Left ventricle myocardium inferior (tissue), 1 donor: ENCODE results near the gene KRT83. TPM values are rescaled to one million over a fixed set of nuclear protein-coding genes. Genes with fewer than 3 reads are reported as not detected.
"Not testable (repeated sequence)": the region's sequence is repeated elsewhere in the genome, so short reads cannot be mapped to it uniquely, and the experiment has no call there.

ENCODE experiments used
- DNase-seq: peaks from one replicate; pipeline ENCODE4 v3.0.0-alpha.2; 2020
- H3K27ac ChIP-seq: fragments of 200-600 bp; replicated peaks from 2 replicates; pipeline ENCODE4 v1.8.0; 2021
- H3K27me3 ChIP-seq: fragments of 200-600 bp; 2 replicates; pipeline ENCODE4 v1.8.0; 2021; ENCODE audit warnings: low read depth
- H3K36me3 ChIP-seq: fragments of 200-600 bp; 2 replicates; pipeline ENCODE4 v1.8.0; 2021
- H3K4me1 ChIP-seq: fragments of 200-600 bp; 2 replicates; pipeline ENCODE4 v1.8.0; 2021
- H3K4me3 ChIP-seq: fragments of 200-600 bp; 2 replicates; pipeline ENCODE4 v1.8.0; 2021; ENCODE audit warnings: mild to moderate bottlenecking, moderate library complexity
- H3K9me3 ChIP-seq: fragments of 200-600 bp; replicated peaks from 2 replicates; pipeline ENCODE4 v1.8.0; 2021
- CTCF ChIP-seq: fragments of 200-600 bp; IDR thresholded peaks from 2 replicates; pipeline ENCODE4 v1.8.0; 2021; ENCODE audit warnings: antibody characterized with exemption, mild to moderate bottlenecking, borderline replicate concordance
- intact Hi-C: fragments of 100-400 bp; cut with micrococcal nuclease; formaldehyde crosslinking; loops from one replicate; pipeline ENCODE4 v1.11.0; 2022
- total RNA-seq: library from RNA; stranded (reverse); fragmentation: NEBNext Ultra II Directional; extraction: Animal tissue kit (Norgen Biotek cat#: 25700); gene quantifications from one replicate; pipeline ENCODE4 v1.2.1, GENCODE V29; 2021
- donor health status: DM: no; HTN: yes; CAD: no; lungs with severe emphysema.

KRT83 gene
- total RNA-seq, 1 donor from 2014 or later = not detected

DNA sequence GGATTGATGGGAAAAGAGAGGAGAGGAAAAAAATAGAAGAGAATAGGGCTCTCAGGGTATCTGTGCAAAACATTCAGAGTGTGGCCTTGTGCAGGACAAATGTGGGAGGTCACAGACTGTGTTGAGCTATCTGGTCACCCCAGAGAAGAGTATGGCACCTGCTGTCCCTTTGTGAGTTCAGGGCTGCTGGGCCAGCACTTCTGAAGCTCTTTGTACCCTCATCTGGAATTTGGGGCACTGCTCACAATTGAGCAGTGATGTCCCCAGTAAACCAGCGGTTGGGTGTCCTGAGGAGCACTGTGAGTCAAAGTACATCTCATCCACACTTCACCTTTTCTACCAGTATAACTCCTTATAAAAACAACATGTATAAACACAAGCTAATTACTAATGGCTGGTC lies 27.3 kb downstream of the KRT83 start:
- no peak overlapping the region for H3K27ac ChIP-seq
- H3K27me3 ChIP-seq = peaks cover 74% of the 10 kb centered on the region
- TF ChIP-seq CTCF = no peak
- H3K9me3 ChIP-seq = no peaks in the 10 kb centered on the region
- no peaks in the 10 kb centered on the region for H3K36me3 ChIP-seq
- no peaks in the 10 kb centered on the region for H3K4me1 ChIP-seq
- DNase-seq = no peak
- no peak overlapping the region for H3K4me3 ChIP-seq
- intact Hi-C loops = no loop called here

DNA sequence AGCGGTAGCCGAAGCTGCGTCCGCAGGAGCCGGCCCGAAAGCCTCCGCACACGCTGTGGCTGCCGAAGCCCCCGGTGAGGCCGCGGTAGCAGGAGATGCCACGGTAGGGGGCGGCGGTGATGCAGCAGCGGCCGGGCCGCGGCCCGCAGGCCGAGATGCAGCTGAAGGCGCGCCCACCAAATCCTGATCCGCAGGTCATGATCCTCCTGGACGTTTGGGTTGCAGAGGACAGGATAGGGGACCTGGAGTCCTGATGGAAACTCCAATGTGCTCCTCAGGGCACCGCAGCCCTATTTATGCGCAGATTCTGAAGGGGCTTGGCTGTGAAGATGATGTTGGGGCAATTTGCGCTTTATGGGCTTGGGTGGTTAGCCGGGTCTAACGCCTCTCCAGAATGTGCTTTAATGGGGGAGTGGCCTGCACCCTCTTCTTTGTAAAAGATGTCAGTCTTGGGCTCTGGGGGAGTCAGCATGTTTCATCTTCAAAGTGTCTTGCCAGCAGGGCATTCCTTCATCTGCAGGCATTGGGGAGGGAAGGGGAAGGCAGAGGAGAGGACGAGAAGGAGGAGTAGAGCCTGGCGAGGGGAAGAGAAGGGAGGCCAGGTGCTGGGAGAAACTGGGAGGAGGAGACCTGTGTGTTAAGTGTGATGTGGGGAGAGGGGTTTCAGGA lies 29.8 kb downstream of the KRT83 start, which contains the start of gene KRT81:
KRT81 (minus strand) TSS at position 268 of the 669 bp plus-strand sequence; CDS start at position 199, 69 bp downstream.
- no peak within 1 kb of the TSS for H3K4me3 ChIP-seq
- peaks cover 54% of the 10 kb centered on the region for H3K27me3 ChIP-seq
- DNase-seq = no peak
- TF ChIP-seq CTCF = no peak
- no peak within 1 kb of the TSS for H3K27ac ChIP-seq
- H3K4me1 ChIP-seq = no peaks in the 10 kb centered on the region
- intact Hi-C loops = no loop called here
- H3K9me3 ChIP-seq = no peaks in the 10 kb centered on the region
- H3K36me3 ChIP-seq = no peaks in the 10 kb centered on the region

GRCh38 chr12:52290483-52291134 lies 30.6 kb downstream of the KRT83 start:
- H3K27ac ChIP-seq, H3K9me3 ChIP-seq, H3K4me3 ChIP-seq, intact Hi-C loops, H3K4me1 ChIP-seq, DNase-seq, H3K36me3 ChIP-seq: not testable (repeated sequence)
- H3K27me3 ChIP-seq = peaks cover 56% of the 10 kb centered on the region

- intact Hi-C loops, DNase-seq: not testable (repeated sequence)
- peaks cover 32% of the 10 kb centered on the region for H3K27me3 ChIP-seq
These were observed 33.1 kb downstream of the KRT83 start for GRCh38 chr12:52287816-52288805.

DNA sequence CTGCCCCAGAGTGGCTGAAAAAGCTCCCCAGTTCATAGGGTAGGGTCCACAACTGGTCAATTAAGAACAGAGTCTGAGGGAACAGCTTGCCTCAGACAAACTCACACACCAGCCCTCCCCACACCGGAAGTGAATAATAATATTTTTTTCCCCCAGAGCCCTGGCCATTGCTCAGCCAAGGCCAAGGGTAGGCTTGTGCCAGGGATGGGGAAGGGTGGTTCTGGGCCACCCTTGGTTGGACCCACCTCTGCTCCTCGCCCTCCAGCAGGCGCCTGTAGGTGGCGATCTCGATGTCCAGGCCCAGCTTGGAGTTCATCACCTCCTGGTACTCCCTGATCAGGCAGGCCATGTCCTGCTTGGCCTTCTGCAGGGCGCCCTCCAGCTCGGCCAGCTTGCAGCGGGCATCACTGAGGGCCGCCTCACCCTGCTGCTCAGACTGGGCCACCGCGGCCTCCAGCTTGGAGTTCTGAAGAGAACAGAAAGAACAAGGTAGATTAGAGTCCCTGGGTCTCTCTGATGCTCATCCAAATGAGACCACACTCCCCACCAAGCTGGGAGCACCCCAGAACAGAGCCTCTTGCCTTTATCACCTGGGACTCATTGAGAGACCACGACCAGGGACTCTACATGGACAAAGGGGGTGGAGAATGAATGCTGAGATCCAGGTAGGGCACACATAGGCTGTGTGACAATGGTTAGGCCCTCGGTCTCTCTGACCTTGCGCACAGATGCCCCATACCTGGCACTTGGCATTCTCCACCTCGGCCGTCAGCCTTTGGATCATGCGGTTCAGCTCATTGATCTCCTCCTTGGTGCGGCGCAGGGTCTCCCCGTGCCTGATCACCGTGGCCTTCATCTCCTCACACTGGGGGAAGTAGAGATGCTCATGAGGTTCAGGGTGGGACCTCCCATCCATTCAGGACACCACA lies 34.1 kb downstream of the KRT83 start:
- H3K36me3 ChIP-seq, H3K4me3 ChIP-seq, intact Hi-C loops, DNase-seq, H3K4me1 ChIP-seq, H3K27ac ChIP-seq, H3K9me3 ChIP-seq: not testable (repeated sequence)
- peaks cover 22% of the 10 kb centered on the region for H3K27me3 ChIP-seq

More at GRCh38 chr12:52287816-52288805, 33.1 kb downstream of the KRT83 start:
- not testable (repeated sequence) for H3K36me3 ChIP-seq, H3K27ac ChIP-seq, H3K9me3 ChIP-seq, H3K4me1 ChIP-seq, H3K4me3 ChIP-seq

DNA sequence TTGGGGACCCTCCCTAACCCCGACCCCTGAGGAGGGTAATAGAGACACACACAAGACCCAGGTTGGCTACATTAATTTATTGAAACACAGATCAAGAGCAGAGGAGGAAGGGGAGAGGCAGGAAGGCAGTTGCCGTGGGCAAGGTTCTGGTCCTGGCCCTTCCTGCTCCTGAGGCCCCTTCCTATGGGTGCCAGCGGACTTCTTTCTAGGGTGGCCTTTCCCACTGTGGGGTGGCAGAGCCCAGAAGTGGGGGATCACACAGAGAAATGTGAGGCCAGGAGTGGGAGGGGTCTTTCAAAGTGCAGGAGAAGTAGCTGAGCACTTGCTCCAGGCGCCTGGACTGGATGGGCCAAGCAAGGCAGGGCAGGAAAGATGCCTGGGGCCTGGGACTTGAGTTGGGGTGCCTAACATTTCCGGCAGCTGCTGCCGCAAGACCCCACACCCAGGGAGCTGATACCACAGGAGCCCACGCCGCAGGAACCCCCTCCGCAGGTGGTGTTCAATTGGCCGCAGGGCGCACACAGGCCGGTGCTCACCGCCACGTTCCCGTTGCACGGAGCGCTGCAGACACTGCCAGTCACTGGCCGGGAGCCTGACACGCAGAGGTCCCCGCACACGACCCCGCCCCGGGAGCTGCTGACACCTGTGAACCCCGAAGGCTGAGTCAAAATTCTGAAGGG lies 35.2 kb downstream of the KRT83 start:
- H3K36me3 ChIP-seq = no peaks in the 10 kb centered on the region
- no peaks in the 10 kb centered on the region for H3K9me3 ChIP-seq
- peaks cover 13% of the 10 kb centered on the region for H3K27me3 ChIP-seq
- TF ChIP-seq CTCF = no peak
- no peak for DNase-seq
- no peak overlapping the region for H3K4me3 ChIP-seq
- no peak overlapping the region for H3K27ac ChIP-seq
- peaks cover 8% of the 10 kb centered on the region for H3K4me1 ChIP-seq
- intact Hi-C loops = no loop called here
